Liver (tissue), 9 donors: ENCODE measurements around the gene PRDM10. TPM values are rescaled to one million over a fixed set of nuclear protein-coding genes. Genes with fewer than 3 reads are reported as not detected.

Source experiments
- DNase-seq: peaks from one replicate; pipeline ENCODE4 v3.0.0-alpha.2; 2017; ENCODE audit warnings: low spot score
- H3K27ac ChIP-seq, 2 donors: one replicate each; pipeline ENCODE4 v1.7.0; 2013; ENCODE audit warnings: inconsistent platforms in 2 of 2, low read length in 2 of 2, control low read depth in 1 of 2, low read depth in 1 of 2, mild to moderate bottlenecking in 1 of 2
- H3K27me3 ChIP-seq, 4 donors: one replicate each; pipeline versions ENCODE4 v1.6.1 to v1.7.0; 2013; ENCODE audit warnings: low read length in 3 of 4, inconsistent platforms in 1 of 4, mild to moderate bottlenecking in 1 of 4, moderate library complexity in 1 of 4; ENCODE audit not compliant: control insufficient read depth in 4 of 4, insufficient read depth in 4 of 4
- H3K36me3 ChIP-seq, 4 donors: one replicate each; pipeline versions ENCODE4 v1.6.1 to v1.7.0; 2013; ENCODE audit warnings: low read length in 3 of 4, mild to moderate bottlenecking in 3 of 4, low read depth in 1 of 4, moderate library complexity in 1 of 4; ENCODE audit not compliant: control insufficient read depth in 4 of 4, insufficient read depth in 3 of 4
- H3K4me1 ChIP-seq, 4 donors: one replicate each; pipeline versions ENCODE4 v1.6.1 to v1.7.0; 2013; ENCODE audit warnings: low read length in 3 of 4, mild to moderate bottlenecking in 3 of 4, moderate library complexity in 1 of 4; ENCODE audit not compliant: control insufficient read depth in 4 of 4, insufficient read depth in 4 of 4
- H3K4me3 ChIP-seq, 3 donors: one replicate each; pipeline versions ENCODE4 v1.6.1 to v1.7.0; 2013; ENCODE audit warnings: low read length in 3 of 3, control low read depth in 1 of 3, low read depth in 1 of 3, mild to moderate bottlenecking in 1 of 3
- H3K9ac ChIP-seq, 2 donors: one replicate each; pipeline ENCODE4 v1.7.0; 2013; ENCODE audit warnings: low read length in 2 of 2, mild to moderate bottlenecking in 2 of 2, moderate library complexity in 2 of 2, control low read depth in 1 of 2, low read depth in 1 of 2
- H3K9me3 ChIP-seq, 4 donors: one replicate each; pipeline versions ENCODE4 v1.6.1 to v1.7.0; 2013; ENCODE audit warnings: low read length in 3 of 4; ENCODE audit not compliant: control insufficient read depth in 4 of 4
- ATF3 ChIP-seq: IDR thresholded peaks from 2 replicates; pipeline ENCODE4 v1.6.1; 2016; ENCODE audit warnings: antibody characterized with exemption
- CTCF ChIP-seq: fragments of 150-350 bp; IDR thresholded peaks from 2 replicates; pipeline ENCODE4 v1.5.1; 2017; ENCODE audit warnings: improper control_type of control experiment, low read depth, low read length; ENCODE audit not compliant: missing input control
- EGR1 ChIP-seq, 2 donors: IDR thresholded peaks; 2 replicates each; pipeline ENCODE4 v1.6.1; 2016 to 2018; ENCODE audit warnings: antibody characterized with exemption in 2 of 2, low read depth in 2 of 2
- FOXA1 ChIP-seq: IDR thresholded peaks from 2 replicates; pipeline ENCODE4 v1.6.1; 2016; ENCODE audit warnings: antibody characterized with exemption
- FOXA2 ChIP-seq: IDR thresholded peaks from 2 replicates; pipeline ENCODE4 v1.6.1; 2016; ENCODE audit warnings: antibody characterized with exemption
- GABPA ChIP-seq, 2 donors: IDR thresholded peaks in 1 of 2; conservative IDR thresholded peaks in 1 of 2; 2 replicates each; pipeline ENCODE4 v1.6.1; 2016; ENCODE audit warnings: antibody characterized with exemption in 2 of 2, mild to moderate bottlenecking in 1 of 2, moderate library complexity in 1 of 2
- HNF4A ChIP-seq, 2 donors: conservative IDR thresholded peaks; 2 replicates each; pipeline ENCODE4 v1.6.1; 2016; ENCODE audit warnings: antibody characterized with exemption in 2 of 2, mild to moderate bottlenecking in 2 of 2
- HNF4G ChIP-seq: IDR thresholded peaks from 2 replicates; pipeline ENCODE4 v1.6.1; 2016; ENCODE audit warnings: antibody characterized with exemption
- JUND ChIP-seq, 2 donors: IDR thresholded peaks; 2 replicates each; pipeline ENCODE4 v1.6.1; 2016; ENCODE audit warnings: antibody characterized with exemption in 2 of 2
- MAX ChIP-seq: IDR thresholded peaks from 2 replicates; pipeline ENCODE4 v1.6.1; 2016; ENCODE audit warnings: antibody characterized with exemption
- NR2F2 ChIP-seq: IDR thresholded peaks from 2 replicates; pipeline ENCODE4 v1.6.1; 2016; ENCODE audit warnings: antibody characterized with exemption
- RAD21 ChIP-seq, 2 donors: IDR thresholded peaks; 2 replicates each; pipeline ENCODE4 v1.6.1; 2016; ENCODE audit warnings: antibody characterized with exemption in 2 of 2, mild to moderate bottlenecking in 2 of 2
- REST ChIP-seq: IDR thresholded peaks from 2 replicates; pipeline ENCODE4 v1.6.1; 2016; ENCODE audit warnings: antibody characterized with exemption, mild to moderate bottlenecking
- RXRA ChIP-seq, 2 donors: IDR thresholded peaks; 2 replicates each; pipeline ENCODE4 v1.6.1; 2017 to 2018; ENCODE audit warnings: antibody characterized with exemption in 2 of 2, mild to moderate bottlenecking in 1 of 2
- SP1 ChIP-seq: IDR thresholded peaks from 2 replicates; pipeline ENCODE4 v1.6.1; 2018; ENCODE audit warnings: antibody characterized with exemption, mild to moderate bottlenecking
- TAF1 ChIP-seq: conservative IDR thresholded peaks from 2 replicates; pipeline ENCODE4 v1.6.1; 2016; ENCODE audit warnings: antibody characterized with exemption, mild to moderate bottlenecking
- YY1 ChIP-seq: IDR thresholded peaks from 2 replicates; pipeline ENCODE4 v1.6.1; 2016; ENCODE audit warnings: antibody characterized with exemption, mild to moderate bottlenecking
- ZBTB33 ChIP-seq: IDR thresholded peaks from 2 replicates; pipeline ENCODE4 v1.6.1; 2016; ENCODE audit warnings: antibody characterized with exemption
- WGBS: extraction: QIAGEN DNeasy Blood & Tissue Kit; methylation state at CpG from one replicate; pipeline ENCODE4 v1.1.7; 2013; 5-methylcytosine and 5-hydroxymethylcytosine counted together
- polyA plus RNA-seq, 2 donors: library from polyadenylated mRNA; stranded (reverse) in 1 of 2; unstranded in 1 of 2; fragments of 200-250 nt in 1 of 2; fragments of >200 nt in 1 of 2; fragmentation: Nextera tagmentation in 1 of 2; extraction: Ambion mirVana in 1 of 2; gene quantifications; one replicate each; pipeline versions ENCODE4 v1.2.1 to v1.2.3, GENCODE V29; 2013 to 2015
- total RNA-seq, 2 donors: library from RNA; depleted of rRNA; stranded (reverse); fragments of >200 nt; gene quantifications; one replicate each; pipeline ENCODE4 v1.2.3, GENCODE V29; 2014
- donor health status: healthy.
- donor health status: healthy.
- donor health status: healthy.
- donor health status: healthy.
- donor health status: healthy.

The PRDM10 gene
- total and polyA plus RNA-seq, 4 donors = 1.4 to 7.2 (median 3.9) TPM

GRCh38 chr11:129930296-129930695 lies 72.3 kb downstream of the PRDM10 start:
- no peak overlapping the region for H3K9ac ChIP-seq
- H3K9me3 ChIP-seq = no peaks in the 10 kb centered on the region
- H3K4me1 ChIP-seq = no peaks in the 10 kb centered on the region
- WGBS = 95% methylated on average over 6 of the region's 6 CpGs
- TF ChIP-seq GABPA (IDR thresholded peaks at IDR 0.05 in 1 of 2, conservative IDR thresholded peaks at IDR 0.05 in 1 of 2) (no peak), REST (no peak), ATF3 (no peak), HNF4A (conservative IDR thresholded peaks at IDR 0.05) (no peak), YY1 (no peak), SP1 (no peak), TAF1 (no peak), ZBTB33 (no peak), EGR1 (IDR thresholded peaks at IDR 0.05; ENCODE audit: low read depth in 2 of 2) (no peak), FOXA1 (no peak), MAX (no peak), FOXA2 (no peak), RAD21 (IDR thresholded peaks at IDR 0.05) (no peak)
- no peak for DNase-seq
- no peaks in the 10 kb centered on the region for H3K27me3 ChIP-seq
- H3K27ac ChIP-seq = no peak overlapping the region
- H3K4me3 ChIP-seq = no peak overlapping the region
- peaks cover 0 to 5% (median 4%) of the 10 kb centered on the region in 4 donors for H3K36me3 ChIP-seq

- peaks cover 0 to 7% (median 4%) of the 10 kb centered on the region in 4 donors for H3K36me3 ChIP-seq
- no peak overlapping the region for H3K27ac ChIP-seq
- TF ChIP-seq ZBTB33 = no peak
- TF ChIP-seq TAF1 = no peak
- TF ChIP-seq JUND (IDR thresholded peaks at IDR 0.05) = no peak
- TF ChIP-seq RXRA (IDR thresholded peaks at IDR 0.05) = no peak
- no peak for TF ChIP-seq YY1
- no peak for TF ChIP-seq ATF3
- no peak for TF ChIP-seq SP1
- no peak for TF ChIP-seq REST
- TF ChIP-seq RAD21 (IDR thresholded peaks at IDR 0.05) = no peak
- TF ChIP-seq MAX = no peak
- no peak for TF ChIP-seq EGR1 (IDR thresholded peaks at IDR 0.05; ENCODE audit: low read depth in 2 of 2)
- TF ChIP-seq NR2F2 = no peak
- TF ChIP-seq CTCF = no peak
- TF ChIP-seq HNF4G = no peak
Observed at GRCh38 chr11:129929721-129930120, 72.9 kb downstream of the PRDM10 start.

More at GRCh38 chr11:129929721-129930120, 72.9 kb downstream of the PRDM10 start:
- DNase-seq = no peak
- H3K27me3 ChIP-seq = no peaks in the 10 kb centered on the region
- H3K9me3 ChIP-seq = no peaks in the 10 kb centered on the region
- WGBS = 89% methylated on average over 2 of the region's 2 CpGs
- no peak overlapping the region for H3K4me3 ChIP-seq
- no peaks in the 10 kb centered on the region for H3K4me1 ChIP-seq
- no peak overlapping the region for H3K9ac ChIP-seq
